HL-60 (cell line): ENCODE results near the gene ZNF24.

Source experiments
- DNase-seq, 2 experiments: peaks; one replicate each; pipeline ENCODE4 v3.0.0-alpha.2; 2010 to 2020; ENCODE audit warnings: low read depth in 1 of 2, low spot score in 1 of 2
- H3K27ac ChIP-seq: fragments of 250-450 bp; sonication (Bioruptor Pico); replicated peaks from 2 replicates; pipeline ENCODE4 v1.5.1; 2020; ENCODE audit warnings: mild to moderate bottlenecking, moderate library complexity
- H3K27me3 ChIP-seq: fragments of 250-450 bp; sonication (Bioruptor Pico); 2 replicates; pipeline ENCODE4 v1.5.1; 2021; ENCODE audit warnings: mild to moderate bottlenecking, moderate library complexity; ENCODE audit not compliant: insufficient read depth, poor library complexity, severe bottlenecking
- H3K4me3 ChIP-seq: replicated peaks from 2 replicates; pipeline ENCODE4 v1.5.1; 2011; ENCODE audit warnings: mild to moderate bottlenecking, control low read depth, low read length; ENCODE audit not compliant: insufficient read depth
- GABPA ChIP-seq: IDR thresholded peaks from 2 replicates; pipeline ENCODE4 v1.6.1; 2012; ENCODE audit warnings: low read depth
- POLR2AphosphoS5 ChIP-seq: IDR thresholded peaks from 2 replicates; pipeline ENCODE4 v1.6.1; 2012; ENCODE audit warnings: low read depth
- SPI1 ChIP-seq: IDR thresholded peaks from 2 replicates; pipeline ENCODE4 v1.6.1; 2012; ENCODE audit warnings: low read depth, mild to moderate bottlenecking, borderline replicate concordance
- TF ChIP-seq, protein P1 (sequence below): IDR thresholded peaks from one replicate; pipeline ENCODE4 v1.5.1; 2011; ENCODE audit warnings: low read length, control low read depth, inconsistent platforms; ENCODE audit not compliant: insufficient read depth
- TF ChIP-seq, protein P2 (sequence below): IDR thresholded peaks from 2 replicates; pipeline ENCODE4 v1.6.1; 2012; ENCODE audit warnings: low read depth; ENCODE audit not compliant: insufficient replicate concordance

Gene ZNF24

GRCh38 chr18:35386600-35387100 is 42.4 kb upstream of the ZNF24 start:
- TF ChIP-seq POLR2AphosphoS5 (no peak), SPI1 (peak; percentile 15; the same call in 1 of the 2 replicates)
- TF ChIP-seq, protein P1, sequence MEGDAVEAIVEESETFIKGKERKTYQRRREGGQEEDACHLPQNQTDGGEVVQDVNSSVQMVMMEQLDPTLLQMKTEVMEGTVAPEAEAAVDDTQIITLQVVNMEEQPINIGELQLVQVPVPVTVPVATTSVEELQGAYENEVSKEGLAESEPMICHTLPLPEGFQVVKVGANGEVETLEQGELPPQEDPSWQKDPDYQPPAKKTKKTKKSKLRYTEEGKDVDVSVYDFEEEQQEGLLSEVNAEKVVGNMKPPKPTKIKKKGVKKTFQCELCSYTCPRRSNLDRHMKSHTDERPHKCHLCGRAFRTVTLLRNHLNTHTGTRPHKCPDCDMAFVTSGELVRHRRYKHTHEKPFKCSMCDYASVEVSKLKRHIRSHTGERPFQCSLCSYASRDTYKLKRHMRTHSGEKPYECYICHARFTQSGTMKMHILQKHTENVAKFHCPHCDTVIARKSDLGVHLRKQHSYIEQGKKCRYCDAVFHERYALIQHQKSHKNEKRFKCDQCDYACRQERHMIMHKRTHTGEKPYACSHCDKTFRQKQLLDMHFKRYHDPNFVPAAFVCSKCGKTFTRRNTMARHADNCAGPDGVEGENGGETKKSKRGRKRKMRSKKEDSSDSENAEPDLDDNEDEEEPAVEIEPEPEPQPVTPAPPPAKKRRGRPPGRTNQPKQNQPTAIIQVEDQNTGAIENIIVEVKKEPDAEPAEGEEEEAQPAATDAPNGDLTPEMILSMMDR: peak; percentile 93
- peak; percentile 50 to 81 for DNase-seq
- no peak overlapping the region for H3K4me3 ChIP-seq
- no peaks in the 10 kb centered on the region for H3K27me3 ChIP-seq
- no peak overlapping the region for H3K27ac ChIP-seq

- Histone ChIP-seq H3K27ac (no peak overlapping the region), H3K4me3 (no peak overlapping the region), H3K27me3 (no peaks in the 10 kb centered on the region)
- TF ChIP-seq GABPA: no peak
- TF ChIP-seq, protein P2, sequence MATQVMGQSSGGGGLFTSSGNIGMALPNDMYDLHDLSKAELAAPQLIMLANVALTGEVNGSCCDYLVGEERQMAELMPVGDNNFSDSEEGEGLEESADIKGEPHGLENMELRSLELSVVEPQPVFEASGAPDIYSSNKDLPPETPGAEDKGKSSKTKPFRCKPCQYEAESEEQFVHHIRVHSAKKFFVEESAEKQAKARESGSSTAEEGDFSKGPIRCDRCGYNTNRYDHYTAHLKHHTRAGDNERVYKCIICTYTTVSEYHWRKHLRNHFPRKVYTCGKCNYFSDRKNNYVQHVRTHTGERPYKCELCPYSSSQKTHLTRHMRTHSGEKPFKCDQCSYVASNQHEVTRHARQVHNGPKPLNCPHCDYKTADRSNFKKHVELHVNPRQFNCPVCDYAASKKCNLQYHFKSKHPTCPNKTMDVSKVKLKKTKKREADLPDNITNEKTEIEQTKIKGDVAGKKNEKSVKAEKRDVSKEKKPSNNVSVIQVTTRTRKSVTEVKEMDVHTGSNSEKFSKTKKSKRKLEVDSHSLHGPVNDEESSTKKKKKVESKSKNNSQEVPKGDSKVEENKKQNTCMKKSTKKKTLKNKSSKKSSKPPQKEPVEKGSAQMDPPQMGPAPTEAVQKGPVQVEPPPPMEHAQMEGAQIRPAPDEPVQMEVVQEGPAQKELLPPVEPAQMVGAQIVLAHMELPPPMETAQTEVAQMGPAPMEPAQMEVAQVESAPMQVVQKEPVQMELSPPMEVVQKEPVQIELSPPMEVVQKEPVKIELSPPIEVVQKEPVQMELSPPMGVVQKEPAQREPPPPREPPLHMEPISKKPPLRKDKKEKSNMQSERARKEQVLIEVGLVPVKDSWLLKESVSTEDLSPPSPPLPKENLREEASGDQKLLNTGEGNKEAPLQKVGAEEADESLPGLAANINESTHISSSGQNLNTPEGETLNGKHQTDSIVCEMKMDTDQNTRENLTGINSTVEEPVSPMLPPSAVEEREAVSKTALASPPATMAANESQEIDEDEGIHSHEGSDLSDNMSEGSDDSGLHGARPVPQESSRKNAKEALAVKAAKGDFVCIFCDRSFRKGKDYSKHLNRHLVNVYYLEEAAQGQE: no peak
- DNase-seq: no peak
These were observed 38.9 kb upstream of the ZNF24 start for GRCh38 chr18:35383136-35383535.

DNA sequence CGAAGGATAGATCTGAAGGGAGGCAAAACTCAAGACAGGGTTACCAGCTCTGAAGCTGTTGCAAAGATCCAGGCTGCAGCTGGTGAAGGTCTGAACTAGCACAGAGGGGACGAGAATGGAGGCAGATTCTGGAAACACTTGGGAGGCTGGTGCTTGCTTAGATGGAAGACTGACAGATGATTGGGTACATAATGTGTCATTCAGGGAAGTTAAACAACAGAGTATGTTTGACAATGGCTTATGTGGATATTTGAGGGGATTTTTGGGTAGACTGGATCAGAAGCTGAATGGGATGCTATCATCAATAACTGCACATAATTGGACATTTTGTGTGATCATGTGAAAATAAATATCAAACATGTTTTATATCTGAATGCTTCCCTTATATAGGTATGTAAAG is 35.2 kb upstream of the ZNF24 start:
- TF ChIP-seq, protein P2: no peak
- TF ChIP-seq SPI1: no peak
- no peak for TF ChIP-seq GABPA
- TF ChIP-seq, protein P1: no peak
- TF ChIP-seq POLR2AphosphoS5: no peak
- Histone ChIP-seq H3K27ac (no peak overlapping the region), H3K4me3 (no peak overlapping the region), H3K27me3 (no peaks in the 10 kb centered on the region)
- DNase-seq: no peak

DNA sequence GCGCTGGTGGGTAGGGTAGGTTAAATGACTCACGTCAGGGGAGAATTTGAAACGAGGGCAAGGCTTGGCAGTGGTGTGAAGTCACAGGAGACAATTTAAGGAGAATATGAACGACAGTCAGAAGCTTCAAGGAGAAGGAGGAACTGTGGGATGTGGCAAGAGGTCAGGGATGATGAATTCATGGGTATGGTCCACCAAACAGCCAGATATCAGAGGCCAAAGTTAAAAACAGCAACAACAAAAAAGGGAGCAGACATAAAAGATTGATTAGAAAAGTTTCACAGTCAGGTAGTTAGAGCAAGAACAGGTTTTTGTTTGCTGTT is 34.3 kb upstream of the ZNF24 start:
- no peak overlapping the region for H3K27ac ChIP-seq
- no peak overlapping the region for H3K4me3 ChIP-seq
- H3K27me3 ChIP-seq: no peaks in the 10 kb centered on the region
- TF ChIP-seq, protein P2: no peak
- TF ChIP-seq, protein P1: no peak
- no peak for TF ChIP-seq GABPA
- TF ChIP-seq SPI1: no peak
- TF ChIP-seq POLR2AphosphoS5: no peak
- peak in 1 of 2 experiments; percentile 23 for DNase-seq
